SW 1271 (cell line): ENCODE data around the gene CDKN2B.
"Not testable (repeated sequence)": the region's sequence is repeated elsewhere in the genome, so short reads cannot be mapped to it uniquely, and the experiment has no call there.

Experiments used
- DNase-seq, 2 experiments: peaks; one replicate each; lab custom pipeline; 2025; lab: John Stamatoyannopoulos, UW

Gene CDKN2B

GRCh38 chr9:22008717-22009505 lies at the start of gene CDKN2B:
Gene CDKN2B, minus strand, starts transcription at chr9:22009305. Its CDS starts 352 bp downstream, at chr9:22008953.
- DNase-seq, result no peak

GRCh38 chr9:22057972-22058371 lies 48.9 kb upstream of the CDKN2B start:
- not testable (repeated sequence) for DNase-seq

GRCh38 chr9:22056402-22056801 lies 47.3 kb upstream of the CDKN2B start:
- no peak for DNase-seq

- DNase-seq, result no peak
These were observed 46.0 kb upstream of the CDKN2B start for GRCh38 chr9:22055090-22055489.

GRCh38 chr9:22054529-22054928 lies 45.4 kb upstream of the CDKN2B start:
- no peak for DNase-seq

GRCh38 chr9:22054076-22054475 lies 45.0 kb upstream of the CDKN2B start:
- no peak for DNase-seq

- no peak for DNase-seq
These were observed 44.1 kb upstream of the CDKN2B start for GRCh38 chr9:22053178-22053577.

GRCh38 chr9:22052376-22052945 lies 43.4 kb upstream of the CDKN2B start:
- no peak for DNase-seq

- no peak for DNase-seq
These were observed 41.8 kb upstream of the CDKN2B start for GRCh38 chr9:22050924-22051323.

- no peak for DNase-seq
These were observed 40.3 kb upstream of the CDKN2B start for GRCh38 chr9:22049411-22049810.

- no peak for DNase-seq
These were observed 38.5 kb upstream of the CDKN2B start for GRCh38 chr9:22047596-22047995.

GRCh38 chr9:22046243-22046885 lies 37.3 kb upstream of the CDKN2B start:
- no peak for DNase-seq

- DNase-seq, result no peak
These were observed 36.3 kb upstream of the CDKN2B start for GRCh38 chr9:22045423-22045822.

- no peak for DNase-seq
These were observed 35.5 kb upstream of the CDKN2B start for GRCh38 chr9:22044583-22044982.

- DNase-seq, result no peak
These were observed 34.8 kb upstream of the CDKN2B start for GRCh38 chr9:22043928-22044327.

- DNase-seq, result no peak
These were observed 32.7 kb upstream of the CDKN2B start for GRCh38 chr9:22041775-22042174.

GRCh38 chr9:22041344-22041743 lies 32.2 kb upstream of the CDKN2B start:
- DNase-seq, result no peak

GRCh38 chr9:22040760-22041159 lies 31.7 kb upstream of the CDKN2B start:
- no peak for DNase-seq

- DNase-seq, result no peak
These were observed 30.2 kb upstream of the CDKN2B start for GRCh38 chr9:22039258-22039657.

GRCh38 chr9:22037954-22038690 lies 29.0 kb upstream of the CDKN2B start:
- DNase-seq, result no peak

- DNase-seq, result no peak
These were observed 27.9 kb upstream of the CDKN2B start for GRCh38 chr9:22036866-22037626.

GRCh38 chr9:22035591-22036011 lies 26.5 kb upstream of the CDKN2B start:
- no peak for DNase-seq
